OCI-LY7 (cell line): Measurements from ENCODE around the gene VPS50.

Experiments used
- CTCF ChIP-seq: fragments of 200-600 bp; sonication (generic); conservative IDR thresholded peaks from 2 replicates; pipeline ENCODE4 v1.5.1; 2014; ENCODE audit warnings: mild to moderate bottlenecking, antibody characterized with exemption, low read length, moderate library complexity, mixed read lengths
- EZH2phosphoT487 ChIP-seq: fragments of 200-600 bp; sonication (generic); IDR thresholded peaks from 2 replicates; pipeline ENCODE4 v1.6.1; 2018; ENCODE audit warnings: low read depth, borderline replicate concordance, mild to moderate bottlenecking, mixed run types, antibody characterized with exemption, low read length, moderate library complexity, mixed read lengths

- TF ChIP-seq CTCF, result no peak
- no peak for TF ChIP-seq EZH2phosphoT487
Measured at GRCh38 chr7:93361853-93362252, 129.7 kb downstream of the VPS50 start.
